SU-DHL-6 (cell line): Measurements from ENCODE around the gene DHX58.

Experiments used
- CTCF ChIP-seq: fragments of 200-600 bp; sonication (generic); IDR thresholded peaks from one replicate; pipeline ENCODE4 v1.5.1; 2017; ENCODE audit warnings: antibody characterized with exemption, mild to moderate bottlenecking, low read length, moderate library complexity; ENCODE audit not compliant: insufficient read depth, poor library complexity, severe bottlenecking
- EZH2phosphoT487 ChIP-seq: fragments of 200-600 bp; sonication (generic), shearing (Covaris generic); conservative IDR thresholded peaks from 2 replicates; pipeline ENCODE4 v1.6.1; 2018; ENCODE audit warnings: mild to moderate bottlenecking, antibody characterized with exemption, low read length, moderate library complexity, mixed read lengths

GRCh38 chr17:42135664-42136653 lies 23.4 kb upstream of the DHX58 start:
- TF ChIP-seq CTCF, result no peak
- no peak for TF ChIP-seq EZH2phosphoT487
